Activated CD4-positive, alpha-beta T cell treated with anti-CD3 and anti-CD28 coated beads, Interleukin-2, amount 10 ng/mL, durations not matched to agents 24 days and 14 days (primary cell): Measurements from ENCODE around the gene SERINC4. TPM values are rescaled to one million over a fixed set of nuclear protein-coding genes. Genes with fewer than 3 reads are reported as not detected.

ENCODE experiments used
- DNase-seq: peaks from one replicate; pipeline ENCODE4 v3.0.0; 2022
- H3K27ac Mint-ChIP-seq: one replicate; pipeline ENCODE4 v1.8.0; 2022; ENCODE audit warnings: mild to moderate bottlenecking, mixed read lengths
- H3K27me3 Mint-ChIP-seq: one replicate; pipeline ENCODE4 v1.8.0; 2022; ENCODE audit warnings: mixed read lengths
- H3K36me3 Mint-ChIP-seq: one replicate; pipeline ENCODE4 v1.8.0; 2022; ENCODE audit warnings: low read depth, mild to moderate bottlenecking, mixed read lengths
- H3K4me1 Mint-ChIP-seq: one replicate; pipeline ENCODE4 v1.8.0; 2021; ENCODE audit warnings: mixed read lengths
- H3K4me3 Mint-ChIP-seq: one replicate; pipeline ENCODE4 v1.8.0; 2022; ENCODE audit warnings: mild to moderate bottlenecking, moderate library complexity, mixed read lengths
- H3K9me3 Mint-ChIP-seq: one replicate; pipeline ENCODE4 v1.8.0; 2021; ENCODE audit warnings: mixed read lengths
- intact Hi-C: fragments of 100-400 bp; cut with micrococcal nuclease; formaldehyde crosslinking; loops from one replicate; pipeline ENCODE4 v1.15.1; 2023
- total RNA-seq: library from RNA; stranded (reverse); gene quantifications from 2 replicates; pipeline ENCODE4 v1.2.3, GENCODE V29; 2022

SERINC4 gene
- total RNA-seq, 1 donor from 2014 or later, result 0.28 TPM

GRCh38 chr15:43791993-43792760 lies 7.8 kb downstream of the SERINC4 start, which contains the start of gene SERF2:
Gene SERF2 (plus strand): TSS chr15:43792320. CDS start chr15:43792377, 57 bp downstream.
- H3K9me3 Mint-ChIP-seq, result no peaks in the 10 kb centered on the region

GRCh38 chr15:43789409-43789808 lies 10.6 kb downstream of the SERINC4 start:
- DNase-seq, result no peak
- Mint-ChIP-seq H3K36me3 (peaks cover 22% of the 10 kb centered on the region), H3K27me3 (no peaks in the 10 kb centered on the region), H3K4me3 (no peak overlapping the region), H3K9me3 (no peaks in the 10 kb centered on the region), H3K4me1 (peaks cover 20% of the 10 kb centered on the region), H3K27ac (no peak overlapping the region)
- intact Hi-C loops, result no loop called here

More at GRCh38 chr15:43791993-43792760, 7.8 kb downstream of the SERINC4 start, which contains the start of gene SERF2:
- intact Hi-C loops, result loop anchor here (1.0 to 2.0 kb wide), 4 partner anchors 8 to 43 kb away; partner anchors contain the start of genes HYPK, SERINC4 and WDR76
- DNase-seq, result peak; percentile 100
- H3K27me3 Mint-ChIP-seq, result no peaks in the 10 kb centered on the region
- peaks cover 47% of the 10 kb centered on the region for H3K36me3 Mint-ChIP-seq
- peak within 1 kb of the TSS; percentile 98 for H3K4me3 Mint-ChIP-seq
- peaks cover 28% of the 10 kb centered on the region for H3K4me1 Mint-ChIP-seq
- peak within 1 kb of the TSS; percentile 97 for H3K27ac Mint-ChIP-seq

GRCh38 chr15:43779016-43779415 lies 21.0 kb downstream of the SERINC4 start:
- intact Hi-C loops, result no loop called here
- Mint-ChIP-seq H3K27me3 (peaks cover 15% of the 10 kb centered on the region), H3K4me3 (peak overlapping the region; percentile 0), H3K27ac (no peak overlapping the region), H3K36me3 (peaks cover 8% of the 10 kb centered on the region), H3K9me3 (no peaks in the 10 kb centered on the region), H3K4me1 (peaks cover 21% of the 10 kb centered on the region)
- no peak for DNase-seq

GRCh38 chr15:43777267-43777914 lies 22.6 kb downstream of the SERINC4 start:
- Mint-ChIP-seq H3K27me3 (peaks cover 15% of the 10 kb centered on the region), H3K36me3 (peaks cover 17% of the 10 kb centered on the region), H3K27ac (peak overlapping the region; percentile 89), H3K4me3 (peak overlapping the region; percentile 90), H3K9me3 (no peaks in the 10 kb centered on the region), H3K4me1 (peaks cover 21% of the 10 kb centered on the region)
- intact Hi-C loops, result loop anchor here (1.0 to 2.0 kb wide), 3 partner anchors 14 to 47 kb away; partner anchors contain the start of gene MFAP1
- DNase-seq, result peak; percentile 94

GRCh38 chr15:43776718-43777266 lies 23.2 kb downstream of the SERINC4 start, which contains the start of gene ELL3:
Gene ELL3 (minus strand): TSS chr15:43776966. CDS start chr15:43776901, 65 bp downstream.
- Mint-ChIP-seq H3K36me3 (peaks cover 23% of the 10 kb centered on the region), H3K27ac (peak within 1 kb of the TSS; percentile 89), H3K4me3 (peak within 1 kb of the TSS; percentile 90), H3K4me1 (peaks cover 21% of the 10 kb centered on the region), H3K27me3 (peaks cover 12% of the 10 kb centered on the region), H3K9me3 (no peaks in the 10 kb centered on the region)
- intact Hi-C loops, result loop anchor here (1.0 to 2.0 kb wide), 3 partner anchors 15 to 48 kb away; partner anchors contain the start of gene MFAP1
- DNase-seq, result peak; percentile 90

- intact Hi-C loops, result loop anchor here (2.0 kb wide), 1 partner anchor 27 kb away; no protein-coding TSS in a partner anchor
- Mint-ChIP-seq H3K27ac (no peak overlapping the region), H3K27me3 (peaks cover 11% of the 10 kb centered on the region), H3K4me3 (peak overlapping the region; percentile 90), H3K36me3 (peaks cover 27% of the 10 kb centered on the region), H3K9me3 (no peaks in the 10 kb centered on the region), H3K4me1 (peaks cover 21% of the 10 kb centered on the region)
- DNase-seq, result peak; percentile 65
Observed at GRCh38 chr15:43776101-43776717, 23.8 kb downstream of the SERINC4 start.

- Mint-ChIP-seq H3K27me3 (peaks cover 6% of the 10 kb centered on the region), H3K4me3 (peak overlapping the region; percentile 90), H3K36me3 (peaks cover 33% of the 10 kb centered on the region), H3K9me3 (no peaks in the 10 kb centered on the region), H3K4me1 (peaks cover 21% of the 10 kb centered on the region), H3K27ac (no peak overlapping the region)
- no peak for DNase-seq
- intact Hi-C loops, result no loop called here
Observed at GRCh38 chr15:43775411-43775965, 24.5 kb downstream of the SERINC4 start.

- H3K36me3 Mint-ChIP-seq, result peaks cover 47% of the 10 kb centered on the region
- intact Hi-C loops, result no loop called here
- no peak for DNase-seq
- no peaks in the 10 kb centered on the region for H3K9me3 Mint-ChIP-seq
- H3K27me3 Mint-ChIP-seq, result peaks cover 2% of the 10 kb centered on the region
- peaks cover 20% of the 10 kb centered on the region for H3K4me1 Mint-ChIP-seq
- no peak overlapping the region for H3K4me3 Mint-ChIP-seq
- no peak overlapping the region for H3K27ac Mint-ChIP-seq
Observed at GRCh38 chr15:43774062-43774461, 26.0 kb downstream of the SERINC4 start.

- no peak for DNase-seq
- H3K27ac Mint-ChIP-seq, result no peak overlapping the region
- H3K36me3 Mint-ChIP-seq, result peaks cover 59% of the 10 kb centered on the region
- H3K27me3 Mint-ChIP-seq, result no peaks in the 10 kb centered on the region
- H3K9me3 Mint-ChIP-seq, result no peaks in the 10 kb centered on the region
- H3K4me3 Mint-ChIP-seq, result no peak overlapping the region
- intact Hi-C loops, result no loop called here
- peaks cover 17% of the 10 kb centered on the region for H3K4me1 Mint-ChIP-seq
Observed at GRCh38 chr15:43772624-43773023, 27.4 kb downstream of the SERINC4 start.

- Mint-ChIP-seq H3K36me3 (peaks cover 59% of the 10 kb centered on the region), H3K27me3 (no peaks in the 10 kb centered on the region)
- no peak for DNase-seq
Observed at GRCh38 chr15:43771816-43772215, 28.2 kb downstream of the SERINC4 start.

GRCh38 chr15:43769584-43770228 lies 30.3 kb downstream of the SERINC4 start:
- H3K4me1 Mint-ChIP-seq, result peaks cover 2% of the 10 kb centered on the region
- H3K27me3 Mint-ChIP-seq, result no peaks in the 10 kb centered on the region
- peaks cover 64% of the 10 kb centered on the region for H3K36me3 Mint-ChIP-seq
- no peaks in the 10 kb centered on the region for H3K9me3 Mint-ChIP-seq
- H3K27ac Mint-ChIP-seq, result no peak overlapping the region
- intact Hi-C loops, result loop anchor here (2.0 kb wide), 1 partner anchor 21 kb away; no protein-coding TSS in a partner anchor
- DNase-seq, result peak; percentile 87
- no peak overlapping the region for H3K4me3 Mint-ChIP-seq

More at GRCh38 chr15:43771816-43772215, 28.2 kb downstream of the SERINC4 start:
- intact Hi-C loops, result no loop called here
- Mint-ChIP-seq H3K27ac (no peak overlapping the region), H3K4me1 (peaks cover 10% of the 10 kb centered on the region), H3K9me3 (no peaks in the 10 kb centered on the region), H3K4me3 (no peak overlapping the region)

GRCh38 chr15:43763819-43764446 lies 36.1 kb downstream of the SERINC4 start:
- H3K9me3 Mint-ChIP-seq, result no peaks in the 10 kb centered on the region
- peaks cover 4% of the 10 kb centered on the region for H3K4me1 Mint-ChIP-seq
- H3K36me3 Mint-ChIP-seq, result peaks cover 61% of the 10 kb centered on the region
- no peaks in the 10 kb centered on the region for H3K27me3 Mint-ChIP-seq
- H3K27ac Mint-ChIP-seq, result no peak overlapping the region
- no peak overlapping the region for H3K4me3 Mint-ChIP-seq
- intact Hi-C loops, result no loop called here
- no peak for DNase-seq
